WERI-Rb-1 (cell line): ENCODE results near the gene TRUB2.
A peak's percentile ranks its signal among the peaks of the same experiment; 100 is the strongest.

Experiments
- DNase-seq: peaks from one replicate; pipeline ENCODE4 v3.0.0-alpha.2; 2020
- H3K27ac ChIP-seq: fragments of 250-450 bp; sonication (Bioruptor Pico); 2 replicates; pipeline ENCODE4 v1.5.1; 2020; ENCODE audit warnings: mild to moderate bottlenecking, moderate library complexity
- H3K27me3 ChIP-seq: fragments of 250-450 bp; sonication (Bioruptor Pico); 2 replicates; pipeline ENCODE4 v1.5.1; 2021; ENCODE audit warnings: mild to moderate bottlenecking, low read depth, moderate library complexity; ENCODE audit not compliant: insufficient read depth, severe bottlenecking
- H3K36me3 ChIP-seq: fragments of 250-450 bp; sonication (Bioruptor Pico); 2 replicates; pipeline ENCODE4 v1.5.1; 2020; ENCODE audit warnings: mild to moderate bottlenecking, moderate library complexity
- H3K4me3 ChIP-seq: 2 replicates; pipeline ENCODE4 v1.5.1; 2011; ENCODE audit warnings: low read depth, mild to moderate bottlenecking, control low read depth, low read length
- H3K9me3 ChIP-seq: fragments of 250-450 bp; sonication (Bioruptor Pico); 2 replicates; pipeline ENCODE4 v1.5.1; 2021; ENCODE audit warnings: mild to moderate bottlenecking, moderate library complexity; ENCODE audit not compliant: severe bottlenecking
- TF ChIP-seq, protein P1 (sequence below): IDR thresholded peaks from 2 replicates; pipeline ENCODE4 v1.5.1; 2011; ENCODE audit warnings: low read depth, mild to moderate bottlenecking, control low read depth, inconsistent platforms, low read length

TRUB2 gene

DNA sequence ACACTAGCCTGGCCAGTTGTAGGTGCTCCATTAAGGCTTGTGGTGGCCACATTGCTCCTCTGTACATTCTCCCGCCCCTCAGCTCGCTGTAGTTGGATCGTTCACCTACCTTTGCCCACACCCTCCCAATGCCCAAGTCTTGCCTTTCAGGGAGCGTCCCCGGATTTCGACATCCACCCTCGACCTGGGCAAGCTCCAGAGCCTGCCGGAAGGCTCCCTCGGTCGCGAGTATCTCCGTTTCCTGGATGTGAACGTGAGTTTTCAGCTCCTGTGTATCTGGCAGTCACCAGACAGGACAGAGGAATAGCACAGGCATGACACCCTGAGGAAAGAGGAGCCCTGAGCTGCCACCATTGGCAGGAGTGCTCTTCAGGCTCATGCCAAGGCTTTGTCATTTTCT lies 3.4 kb upstream of the TRUB2 start:
- Histone ChIP-seq H3K36me3 (peaks cover 68% of the 10 kb centered on the region), H3K4me3 (no peak overlapping the region), H3K27me3 (no peaks in the 10 kb centered on the region), H3K27ac (no peak overlapping the region), H3K9me3 (no peaks in the 10 kb centered on the region)
- no peak for DNase-seq
- TF ChIP-seq, protein P1, sequence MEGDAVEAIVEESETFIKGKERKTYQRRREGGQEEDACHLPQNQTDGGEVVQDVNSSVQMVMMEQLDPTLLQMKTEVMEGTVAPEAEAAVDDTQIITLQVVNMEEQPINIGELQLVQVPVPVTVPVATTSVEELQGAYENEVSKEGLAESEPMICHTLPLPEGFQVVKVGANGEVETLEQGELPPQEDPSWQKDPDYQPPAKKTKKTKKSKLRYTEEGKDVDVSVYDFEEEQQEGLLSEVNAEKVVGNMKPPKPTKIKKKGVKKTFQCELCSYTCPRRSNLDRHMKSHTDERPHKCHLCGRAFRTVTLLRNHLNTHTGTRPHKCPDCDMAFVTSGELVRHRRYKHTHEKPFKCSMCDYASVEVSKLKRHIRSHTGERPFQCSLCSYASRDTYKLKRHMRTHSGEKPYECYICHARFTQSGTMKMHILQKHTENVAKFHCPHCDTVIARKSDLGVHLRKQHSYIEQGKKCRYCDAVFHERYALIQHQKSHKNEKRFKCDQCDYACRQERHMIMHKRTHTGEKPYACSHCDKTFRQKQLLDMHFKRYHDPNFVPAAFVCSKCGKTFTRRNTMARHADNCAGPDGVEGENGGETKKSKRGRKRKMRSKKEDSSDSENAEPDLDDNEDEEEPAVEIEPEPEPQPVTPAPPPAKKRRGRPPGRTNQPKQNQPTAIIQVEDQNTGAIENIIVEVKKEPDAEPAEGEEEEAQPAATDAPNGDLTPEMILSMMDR, result no peak

DNA sequence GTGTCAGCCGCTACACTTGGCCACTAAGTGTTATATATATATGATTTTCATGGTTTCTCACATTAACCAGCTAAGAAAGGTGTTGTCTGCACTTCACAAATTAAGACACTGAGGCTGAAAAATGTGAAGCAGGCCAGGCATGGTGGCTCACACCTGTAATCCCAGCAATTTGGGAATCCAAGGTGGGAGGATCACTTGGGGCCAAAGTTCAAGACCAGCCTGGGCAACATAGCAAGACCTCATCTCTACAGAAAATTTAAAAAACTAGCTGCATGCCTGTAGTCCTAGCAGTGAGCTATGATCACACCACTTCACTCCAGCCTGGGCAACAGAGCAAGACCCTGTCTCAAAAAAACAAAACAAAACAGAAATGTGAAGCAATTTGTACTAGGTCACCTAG lies 2.2 kb upstream of the TRUB2 start:
- no peak overlapping the region for H3K27ac ChIP-seq
- H3K27me3 ChIP-seq, result no peaks in the 10 kb centered on the region
- peaks cover 73% of the 10 kb centered on the region for H3K36me3 ChIP-seq
- TF ChIP-seq, protein P1, result no peak
- no peaks in the 10 kb centered on the region for H3K9me3 ChIP-seq
- no peak for DNase-seq
- H3K4me3 ChIP-seq, result no peak overlapping the region

DNA sequence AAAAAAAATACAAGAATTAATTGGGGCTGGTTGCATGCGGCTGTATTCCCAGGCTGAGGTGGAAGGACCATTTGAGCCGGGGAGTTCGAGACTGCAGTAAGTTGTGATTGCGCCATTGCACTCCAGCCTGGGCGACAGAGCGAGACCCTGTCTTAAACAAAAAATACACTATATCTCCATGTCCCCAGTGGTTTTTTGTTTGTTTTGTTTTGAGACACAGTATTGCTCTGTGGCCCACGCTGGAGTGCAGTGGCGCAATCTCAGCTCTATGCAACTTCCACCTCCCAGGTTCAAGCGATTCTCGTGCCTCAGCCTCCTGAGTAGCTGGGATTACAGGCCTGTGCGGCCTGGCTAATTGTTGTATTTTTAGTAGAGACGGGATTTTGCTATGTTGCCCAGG lies 1.5 kb upstream of the TRUB2 start:
- TF ChIP-seq, protein P1, result no peak
- Histone ChIP-seq H3K9me3 (no peaks in the 10 kb centered on the region), H3K27ac (peak overlapping the region; percentile 98; the same call in 1 of the 2 replicates), H3K4me3 (peak overlapping the region; percentile 98), H3K36me3 (peaks cover 76% of the 10 kb centered on the region), H3K27me3 (no peaks in the 10 kb centered on the region)
- no peak for DNase-seq

DNA sequence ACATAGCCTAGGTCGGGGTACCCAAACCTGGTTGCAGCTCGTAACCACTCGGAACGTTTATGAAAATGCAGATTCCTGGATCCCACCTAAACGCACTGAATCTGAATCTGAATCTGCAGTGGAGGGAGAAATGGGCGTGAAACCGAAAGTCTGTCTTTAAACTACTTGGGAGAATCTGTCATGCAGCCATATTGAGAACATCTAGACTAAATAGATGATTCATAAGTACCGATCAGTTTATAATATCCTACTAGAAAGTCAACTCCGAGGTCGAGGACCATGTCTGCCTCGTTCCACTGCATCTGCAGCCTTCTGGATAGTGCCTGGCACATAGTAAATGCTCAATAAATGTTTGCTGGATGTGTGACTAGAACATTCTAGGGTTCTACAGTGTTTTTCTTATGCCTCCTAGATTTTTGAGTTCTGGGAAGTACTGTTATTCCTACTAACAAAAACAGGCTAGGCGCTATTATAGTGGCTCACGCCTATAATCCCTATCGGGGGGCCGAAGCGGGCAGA lies 1.0 kb upstream of the TRUB2 start:
- Histone ChIP-seq H3K9me3 (no peaks in the 10 kb centered on the region), H3K4me3 (peak overlapping the region; percentile 98), H3K36me3 (peaks cover 76% of the 10 kb centered on the region), H3K27me3 (no peaks in the 10 kb centered on the region), H3K27ac (peak overlapping the region; percentile 98)
- TF ChIP-seq, protein P1, result no peak
- no peak for DNase-seq

DNA sequence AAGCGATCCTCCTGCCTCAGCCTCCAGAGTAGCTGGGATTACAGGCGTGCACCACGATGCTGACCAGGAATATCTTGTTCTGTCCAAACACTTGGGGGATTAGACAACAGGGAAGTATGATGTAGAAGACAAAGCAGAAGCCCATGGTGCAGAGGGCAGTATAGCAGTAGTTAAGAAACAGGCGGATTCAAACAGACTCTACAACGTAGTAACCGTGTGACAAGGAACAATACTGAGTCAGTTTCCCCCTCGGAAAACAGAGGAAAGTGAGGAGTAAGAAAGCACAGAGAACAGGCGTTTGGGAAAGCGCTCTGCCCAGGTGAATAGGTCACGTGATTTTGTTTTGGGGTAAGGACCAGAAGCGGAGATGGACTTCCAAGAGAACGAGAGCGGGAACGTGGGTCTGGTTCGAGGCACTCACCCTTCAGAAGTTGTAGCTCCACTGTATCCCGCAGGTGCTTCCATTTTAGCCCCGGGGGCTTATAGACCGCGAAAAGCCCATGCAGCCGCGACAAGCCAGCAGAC lies 306 bp downstream of the TRUB2 start:
- Histone ChIP-seq H3K9me3 (no peaks in the 10 kb centered on the region), H3K27me3 (no peaks in the 10 kb centered on the region), H3K27ac (peak overlapping the region; percentile 98), H3K4me3 (peak overlapping the region; percentile 98), H3K36me3 (peaks cover 77% of the 10 kb centered on the region)
- DNase-seq, result no peak
- TF ChIP-seq, protein P1, result no peak

DNA sequence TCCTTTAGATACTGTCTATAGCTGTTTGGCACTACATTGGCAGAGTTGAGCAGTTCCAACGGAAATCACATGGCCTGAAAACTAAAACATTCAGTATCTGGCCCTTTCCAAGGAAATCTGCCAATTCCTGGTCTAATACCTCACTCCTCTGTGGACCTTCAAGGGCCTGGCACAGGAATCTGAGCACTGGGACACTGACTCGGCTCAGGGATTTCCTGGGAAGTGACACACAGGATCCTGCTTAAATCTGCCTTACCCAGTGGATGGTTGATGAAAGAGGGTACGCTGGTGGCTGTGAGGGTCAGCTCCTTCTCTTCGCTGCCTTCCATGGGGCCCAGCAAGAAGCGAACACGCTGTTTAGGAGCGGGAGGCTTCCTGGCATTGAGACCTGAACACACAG lies 904 bp downstream of the TRUB2 start:
- H3K9me3 ChIP-seq, result no peaks in the 10 kb centered on the region
- peaks cover 79% of the 10 kb centered on the region for H3K36me3 ChIP-seq
- no peak overlapping the region; the same call in 1 of the 2 replicates for H3K27ac ChIP-seq

More for the DNA sequence above, 904 bp downstream of the TRUB2 start:
- Histone ChIP-seq H3K27me3 (no peaks in the 10 kb centered on the region), H3K4me3 (peak overlapping the region; percentile 98)
- TF ChIP-seq, protein P1, result no peak
- no peak for DNase-seq
